DMS79 treated with DMSO at 0.1 percent for 48 hours (cell line): ENCODE results near the gene PMCH.
"Not testable (repeated sequence)": the region's sequence is repeated elsewhere in the genome, so short reads cannot be mapped to it uniquely, and the experiment has no call there.

Experiments used
- DNase-seq: peaks from one replicate; lab custom pipeline; 2025; lab: John Stamatoyannopoulos, UW

PMCH gene

GRCh38 chr12:102197789-102198188, at the start of gene PMCH:
Gene PMCH (minus strand): TSS chr12:102197833. CDS start chr12:102197770, 63 bp downstream.
- DNase-seq: no peak

GRCh38 chr12:102240859-102241258, 43.2 kb upstream of the PMCH start:
- not testable (repeated sequence) for DNase-seq

- no peak for DNase-seq
These were observed 37.0 kb upstream of the PMCH start for GRCh38 chr12:102234599-102234998.

GRCh38 chr12:102232446-102232845, 34.8 kb upstream of the PMCH start:
- no peak for DNase-seq

GRCh38 chr12:102232036-102232435, 34.4 kb upstream of the PMCH start:
- no peak for DNase-seq

- no peak for DNase-seq
These were observed 30.3 kb upstream of the PMCH start for GRCh38 chr12:102227954-102228353.

GRCh38 chr12:102220736-102221135, 23.1 kb upstream of the PMCH start:
- no peak for DNase-seq

- DNase-seq: no peak
These were observed 18.5 kb upstream of the PMCH start for GRCh38 chr12:102215992-102216691.

GRCh38 chr12:102204025-102204424, 6.4 kb upstream of the PMCH start:
- DNase-seq: no peak

GRCh38 chr12:102202556-102202955, 4.9 kb upstream of the PMCH start:
- DNase-seq: no peak

- no peak for DNase-seq
These were observed 3.9 kb upstream of the PMCH start for GRCh38 chr12:102201436-102202061.

- DNase-seq: no peak
These were observed 1.8 kb downstream of the PMCH start for GRCh38 chr12:102195826-102196225.

- no peak for DNase-seq
These were observed 15.0 kb downstream of the PMCH start for GRCh38 chr12:102182635-102183034.

GRCh38 chr12:102174761-102175160, 22.9 kb downstream of the PMCH start:
- DNase-seq: no peak

GRCh38 chr12:102174117-102174516, 23.5 kb downstream of the PMCH start:
- DNase-seq: no peak

- DNase-seq: no peak
These were observed 25.2 kb downstream of the PMCH start for GRCh38 chr12:102172436-102172835.

GRCh38 chr12:102171951-102172350, 25.7 kb downstream of the PMCH start:
- DNase-seq: no peak

- DNase-seq: no peak
These were observed 27.6 kb downstream of the PMCH start for GRCh38 chr12:102169922-102170621.

GRCh38 chr12:102167821-102168604, 29.6 kb downstream of the PMCH start:
- DNase-seq: no peak

GRCh38 chr12:102163383-102163782, 34.2 kb downstream of the PMCH start:
- DNase-seq: no peak

- DNase-seq: not testable (repeated sequence)
These were observed 42.4 kb downstream of the PMCH start for GRCh38 chr12:102155206-102155605.

GRCh38 chr12:102147062-102147587, 50.5 kb downstream of the PMCH start:
- not testable (repeated sequence) for DNase-seq
